Measurements from ENCODE around the gene CLSTN2. TPM values are rescaled to one million over a fixed set of nuclear protein-coding genes. Genes with fewer than 3 reads are reported as not detected.

CLSTN2 gene
- total RNA-seq, 1 donor from 2014 or later: 80.9 TPM

GRCh38 chr3:140510303-140510861 is 575.4 kb downstream of the CLSTN2 start:
- no peak for DNase-seq (ENCODE audit: low read depth)
- FAIRE-seq: no peak
- no peaks in the 10 kb centered on the region for H3K27me3 ChIP-seq (ENCODE audit: insufficient read depth, low read length)
- no peak overlapping the region for H2AFZ ChIP-seq (ENCODE audit: low read depth, low read length)
- peaks cover 4% of the 10 kb centered on the region for H3K36me3 Mint-ChIP-seq (ENCODE audit: low read depth, unreplicated experiment)
- no peak overlapping the region for H3K9ac ChIP-seq (ENCODE audit: low read length)
- no peaks in the 10 kb centered on the region for H3K36me3 ChIP-seq (ENCODE audit: insufficient read depth, low read length)
- no peaks in the 10 kb centered on the region for H3K79me2 ChIP-seq (ENCODE audit: insufficient read depth, low read length)
- no peaks in the 10 kb centered on the region for H3K4me1 ChIP-seq (ENCODE audit: insufficient read depth, low read length)
- no peak overlapping the region for H3K27ac ChIP-seq (ENCODE audit: low read depth, low read length)
- H4K20me1 ChIP-seq (ENCODE audit: insufficient read depth, low read length): no peaks in the 10 kb centered on the region
- H3K4me3 Mint-ChIP-seq (ENCODE audit: unreplicated experiment): no peak overlapping the region
- H3K27ac Mint-ChIP-seq (ENCODE audit: unreplicated experiment): no peak overlapping the region
- no peak overlapping the region for H3K4me3 ChIP-seq (ENCODE audit: insufficient read depth, low read depth, low read length)
- no peaks in the 10 kb centered on the region for H3K27me3 Mint-ChIP-seq (ENCODE audit: low read depth, unreplicated experiment)
- no peak overlapping the region for H3K4me2 ChIP-seq (ENCODE audit: low read length)
- H3K9me3 Mint-ChIP-seq (ENCODE audit: unreplicated experiment): peaks cover 5% of the 10 kb centered on the region
- TF ChIP-seq CTCF (IDR thresholded peaks at IDR 0.05; ENCODE audit: insufficient read depth, low read depth, low read length) (no peak), EZH2 (IDR thresholded peaks at IDR 0.05; ENCODE audit: insufficient read depth, low read length) (no peak)
- no peaks in the 10 kb centered on the region for H3K9me3 ChIP-seq (ENCODE audit: insufficient read depth, low read depth, low read length)
- H3K4me1 Mint-ChIP-seq (ENCODE audit: low read depth, unreplicated experiment): peaks cover 31% of the 10 kb centered on the region

- no peak overlapping the region for H3K4me2 ChIP-seq (ENCODE audit: low read length)
- Mint-ChIP-seq H3K4me3 (ENCODE audit: unreplicated experiment) (no peak overlapping the region), H3K27ac (ENCODE audit: unreplicated experiment) (no peak overlapping the region), H3K27me3 (ENCODE audit: low read depth, unreplicated experiment) (no peaks in the 10 kb centered on the region), H3K9me3 (ENCODE audit: unreplicated experiment) (peaks cover 41% of the 10 kb centered on the region), H3K4me1 (ENCODE audit: low read depth, unreplicated experiment) (peaks cover 20% of the 10 kb centered on the region), H3K36me3 (ENCODE audit: low read depth, unreplicated experiment) (peaks cover 30% of the 10 kb centered on the region)
- H3K4me1 ChIP-seq (ENCODE audit: insufficient read depth, low read length): no peaks in the 10 kb centered on the region
- H2AFZ ChIP-seq (ENCODE audit: low read depth, low read length): no peak overlapping the region
- H3K79me2 ChIP-seq (ENCODE audit: insufficient read depth, low read length): no peaks in the 10 kb centered on the region
- FAIRE-seq (no peak), DNase-seq (ENCODE audit: low read depth) (no peak)
- no peak overlapping the region for H3K27ac ChIP-seq (ENCODE audit: low read depth, low read length)
- TF ChIP-seq CTCF (IDR thresholded peaks at IDR 0.05; ENCODE audit: insufficient read depth, low read depth, low read length) (no peak), EZH2 (IDR thresholded peaks at IDR 0.05; ENCODE audit: insufficient read depth, low read length) (no peak)
- no peaks in the 10 kb centered on the region for H3K27me3 ChIP-seq (ENCODE audit: insufficient read depth, low read length)
- no peaks in the 10 kb centered on the region for H4K20me1 ChIP-seq (ENCODE audit: insufficient read depth, low read length)
- no peak overlapping the region for H3K9ac ChIP-seq (ENCODE audit: low read length)
- no peak overlapping the region for H3K4me3 ChIP-seq (ENCODE audit: insufficient read depth, low read depth, low read length)
- no peaks in the 10 kb centered on the region for H3K36me3 ChIP-seq (ENCODE audit: insufficient read depth, low read length)
- no peaks in the 10 kb centered on the region for H3K9me3 ChIP-seq (ENCODE audit: insufficient read depth, low read depth, low read length)
Observed at GRCh38 chr3:140521751-140522445, 586.9 kb downstream of the CLSTN2 start.
